IPS-11a (cell line): ENCODE measurements around the gene TMPRSS2.

Experiments
- H3K4me3 ChIP-seq: one replicate; pipeline ENCODE4 v1.5.1; 2013; ENCODE audit warnings: low read depth, low read length, control low read depth

Gene TMPRSS2

GRCh38 chr21:41482980-41483379, 25.0 kb downstream of the TMPRSS2 start:
- H3K4me3 ChIP-seq, result no peak overlapping the region

GRCh38 chr21:41482301-41482700, 25.7 kb downstream of the TMPRSS2 start:
- no peak overlapping the region for H3K4me3 ChIP-seq

GRCh38 chr21:41481191-41481590, 26.8 kb downstream of the TMPRSS2 start:
- no peak overlapping the region for H3K4me3 ChIP-seq

GRCh38 chr21:41480086-41480690, 27.8 kb downstream of the TMPRSS2 start:
- H3K4me3 ChIP-seq, result no peak overlapping the region

GRCh38 chr21:41479686-41480085, 28.3 kb downstream of the TMPRSS2 start:
- H3K4me3 ChIP-seq, result no peak overlapping the region

GRCh38 chr21:41478319-41479177, 29.4 kb downstream of the TMPRSS2 start:
- no peak overlapping the region for H3K4me3 ChIP-seq

GRCh38 chr21:41477641-41478318, 30.2 kb downstream of the TMPRSS2 start:
- no peak overlapping the region for H3K4me3 ChIP-seq

GRCh38 chr21:41475714-41476420, 32.1 kb downstream of the TMPRSS2 start:
- no peak overlapping the region for H3K4me3 ChIP-seq

GRCh38 chr21:41472753-41473548, 35.0 kb downstream of the TMPRSS2 start:
- H3K4me3 ChIP-seq, result no peak overlapping the region

GRCh38 chr21:41470054-41470453, 37.9 kb downstream of the TMPRSS2 start:
- H3K4me3 ChIP-seq, result no peak overlapping the region

- no peak overlapping the region for H3K4me3 ChIP-seq
Observed at GRCh38 chr21:41466024-41466820, 41.7 kb downstream of the TMPRSS2 start.

- H3K4me3 ChIP-seq, result no peak overlapping the region
Observed at GRCh38 chr21:41465176-41465781, 42.7 kb downstream of the TMPRSS2 start.

- H3K4me3 ChIP-seq, result no peak overlapping the region
Observed at GRCh38 chr21:41460578-41461527, 47.1 kb downstream of the TMPRSS2 start.

GRCh38 chr21:41459884-41460534, 47.9 kb downstream of the TMPRSS2 start:
- no peak overlapping the region for H3K4me3 ChIP-seq

- H3K4me3 ChIP-seq, result no peak overlapping the region
Observed at GRCh38 chr21:41458559-41458958, 49.4 kb downstream of the TMPRSS2 start.

- no peak overlapping the region for H3K4me3 ChIP-seq
Observed at GRCh38 chr21:41458121-41458520, 49.8 kb downstream of the TMPRSS2 start.

- H3K4me3 ChIP-seq, result no peak overlapping the region
Observed at GRCh38 chr21:41453761-41454160, 54.2 kb downstream of the TMPRSS2 start.

GRCh38 chr21:41453198-41453597, 54.8 kb downstream of the TMPRSS2 start:
- H3K4me3 ChIP-seq, result no peak overlapping the region
